HEK293 (cell line): ENCODE results near the gene KREMEN1.

Source experiments
- CTCF ChIP-seq: fragments of 450-650 bp; formaldehyde crosslinking; IDR thresholded peaks from 2 replicates; pipeline ENCODE4 v1.5.1; 2016; ENCODE audit warnings: missing biosample characterization, missing genetic modification characterization
- REST ChIP-seq: fragments of 450-650 bp; formaldehyde crosslinking; IDR thresholded peaks from 2 replicates; pipeline ENCODE4 v1.5.1; 2016; ENCODE audit warnings: missing biosample characterization, missing genetic modification characterization
- TCF7L2 ChIP-seq: IDR thresholded peaks from 2 replicates; pipeline ENCODE4 v1.6.1; 2011; ENCODE audit warnings: low read depth, mild to moderate bottlenecking, inconsistent platforms, low read length, moderate library complexity, borderline replicate concordance
- ZBTB10 ChIP-seq: fragments of 450-650 bp; formaldehyde crosslinking; IDR thresholded peaks from 2 replicates; pipeline ENCODE4 v1.5.1; 2016; ENCODE audit warnings: missing biosample characterization, missing genetic modification characterization
- ZBTB7A ChIP-seq: fragments of 450-650 bp; formaldehyde crosslinking; IDR thresholded peaks from 2 replicates; pipeline ENCODE4 v1.5.1; 2016; ENCODE audit warnings: low read depth, missing biosample characterization, missing genetic modification characterization
- ZNF157 ChIP-seq: fragments of 450-650 bp; formaldehyde crosslinking; IDR thresholded peaks from 2 replicates; pipeline ENCODE4 v1.5.1; 2016; ENCODE audit warnings: missing biosample characterization, missing genetic modification characterization
- ZNF518A ChIP-seq: fragments of 450-650 bp; formaldehyde crosslinking; conservative IDR thresholded peaks from 2 replicates; pipeline ENCODE4 v1.5.1; 2016; ENCODE audit warnings: low read depth, missing biosample characterization, missing genetic modification characterization
- ZNF624 ChIP-seq: fragments of 450-650 bp; formaldehyde crosslinking; IDR thresholded peaks from 2 replicates; pipeline ENCODE4 v1.5.1; 2017; ENCODE audit warnings: missing biosample characterization, missing genetic modification characterization
- ZNF830 ChIP-seq: fragments of 450-650 bp; IDR thresholded peaks from 2 replicates; pipeline ENCODE4 v1.5.0; 2018; ENCODE audit warnings: missing biosample characterization, missing genetic modification characterization, low read depth, mild to moderate bottlenecking, moderate library complexity
- ZSCAN5A ChIP-seq: fragments of 450-650 bp; formaldehyde crosslinking; IDR thresholded peaks from 2 replicates; pipeline ENCODE4 v1.5.1; 2016; ENCODE audit warnings: missing biosample characterization, missing genetic modification characterization

GRCh38 chr22:29209624-29209929 is 136.7 kb downstream of the KREMEN1 start:
- TF ChIP-seq ZSCAN5A, result no peak
- TF ChIP-seq CTCF, result no peak
- TF ChIP-seq ZNF624 (tag by site-specific recombination), result no peak
- TF ChIP-seq REST (tag by site-specific recombination), result no peak
- no peak for TF ChIP-seq ZBTB7A (tag by site-specific recombination)
- TF ChIP-seq TCF7L2, result no peak
- no peak for TF ChIP-seq ZNF518A (tag by site-specific recombination)
- TF ChIP-seq ZBTB10, result no peak
- TF ChIP-seq ZNF157 (tag by site-specific recombination), result no peak
- no peak for TF ChIP-seq ZNF830
